T-helper 1 cell treated with Interleukin-12 subunit alpha and Interleukin-12 subunit beta and Interleukin-4 antibody, amounts not matched to agents 30 ng/mL and 1 ng/mL, for 36 hours (primary cell): Measurements from ENCODE around the gene HOXA7. TPM values are rescaled to one million over a fixed set of nuclear protein-coding genes. Genes with fewer than 3 reads are reported as not detected.

Experiments
- intact Hi-C: fragments of 100-400 bp; cut with micrococcal nuclease; formaldehyde crosslinking; loops from one replicate; pipeline ENCODE4 v1.15.1; 2024
- total RNA-seq: library from RNA; stranded (reverse); gene quantifications from 2 replicates; pipeline ENCODE4 v1.2.3, GENCODE V29; 2022

The HOXA7 gene
- total RNA-seq, 1 donor from 2014 or later: not detected

DNA sequence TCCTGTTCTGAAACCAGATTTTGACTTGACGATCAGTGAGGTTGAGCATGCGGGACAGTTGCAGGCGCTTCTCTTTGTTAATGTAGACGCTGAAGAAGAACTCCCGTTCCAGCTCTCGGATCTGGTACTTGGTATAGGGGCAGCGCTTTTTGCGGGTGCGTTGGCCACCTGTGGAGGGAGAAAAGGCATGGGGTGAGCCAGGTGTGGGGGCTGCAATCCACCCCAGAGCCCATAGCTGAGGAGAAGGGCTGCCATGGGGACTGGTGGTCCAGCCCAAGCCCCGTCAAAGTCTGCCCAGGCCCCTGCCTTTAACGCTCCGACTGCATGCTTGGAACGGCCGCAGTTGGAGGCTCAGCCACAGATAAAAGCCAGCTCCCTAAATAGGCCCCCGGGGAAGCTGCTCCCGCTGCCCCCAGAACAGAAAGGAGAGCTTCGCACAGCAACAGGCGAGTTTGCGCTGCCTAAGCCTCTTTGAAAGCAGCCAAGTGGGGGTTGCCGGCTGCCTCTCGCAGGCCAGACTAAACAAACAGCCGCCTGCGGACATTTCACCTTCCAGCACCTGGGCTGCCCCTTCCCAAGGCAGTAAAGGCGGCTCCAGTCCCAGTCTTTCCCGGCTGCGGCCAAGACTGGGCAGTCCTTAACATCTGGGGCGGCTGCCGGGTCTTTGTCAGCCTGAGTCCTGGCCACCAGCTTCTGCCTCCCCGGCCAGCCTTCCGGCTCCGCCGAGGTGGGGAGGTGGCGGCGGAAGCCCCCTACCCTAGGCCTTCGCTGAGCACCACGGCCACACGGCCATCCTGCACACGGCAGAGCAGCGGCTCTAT is 26.6 kb upstream of the HOXA7 start:
- intact Hi-C loops: no loop called here

DNA sequence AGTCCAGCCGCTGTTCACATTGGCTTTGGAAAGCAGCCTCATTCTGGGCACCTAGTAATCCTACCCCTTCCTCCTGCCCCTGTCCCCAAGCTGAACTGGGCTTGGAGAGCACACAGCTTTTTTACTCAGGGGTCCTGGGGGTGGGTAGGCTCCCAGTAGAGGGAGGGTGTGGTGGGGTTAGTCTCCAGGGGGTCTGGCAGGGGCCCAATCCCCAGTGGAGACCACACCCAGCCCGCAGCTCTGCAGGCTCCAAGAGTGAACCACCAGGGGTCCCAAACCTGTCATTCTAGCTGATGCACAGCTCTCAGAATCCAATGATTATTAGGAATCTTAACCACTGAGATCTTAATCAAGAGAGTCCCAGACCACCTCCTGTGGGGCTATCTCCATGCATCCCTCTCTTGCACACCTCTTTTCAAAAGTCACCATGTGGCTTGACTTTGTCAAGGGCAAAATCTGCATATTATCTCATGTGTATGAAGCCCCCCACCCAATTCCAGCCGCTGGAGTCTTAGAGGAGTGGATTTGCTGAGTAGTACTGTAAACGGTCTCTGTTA is 25.9 kb upstream of the HOXA7 start:
- intact Hi-C loops: no loop called here

DNA sequence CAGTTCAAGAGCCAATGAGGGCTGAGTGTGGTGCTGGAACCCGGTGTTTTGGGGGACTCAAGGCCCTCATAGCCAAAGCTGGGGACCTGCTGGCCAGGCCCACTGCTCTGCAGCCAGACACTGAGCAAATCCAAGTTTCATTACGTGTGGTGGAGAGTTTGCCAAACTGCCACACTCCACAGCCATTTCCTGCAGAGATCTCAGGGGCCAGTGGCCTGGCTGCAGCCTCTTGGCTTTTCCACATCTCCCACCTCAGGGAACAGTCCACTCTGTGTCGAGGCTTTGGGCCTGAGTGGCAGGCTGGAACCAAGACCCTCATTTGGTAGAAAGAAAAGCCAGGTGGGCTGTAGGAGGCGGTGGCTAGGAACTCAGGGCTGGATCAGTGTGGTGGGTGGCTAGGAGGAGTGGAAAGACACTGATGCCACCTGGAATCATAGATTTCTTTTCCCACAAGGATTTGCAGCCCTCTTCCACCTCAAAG is 25.4 kb upstream of the HOXA7 start:
- intact Hi-C loops: no loop called here

DNA sequence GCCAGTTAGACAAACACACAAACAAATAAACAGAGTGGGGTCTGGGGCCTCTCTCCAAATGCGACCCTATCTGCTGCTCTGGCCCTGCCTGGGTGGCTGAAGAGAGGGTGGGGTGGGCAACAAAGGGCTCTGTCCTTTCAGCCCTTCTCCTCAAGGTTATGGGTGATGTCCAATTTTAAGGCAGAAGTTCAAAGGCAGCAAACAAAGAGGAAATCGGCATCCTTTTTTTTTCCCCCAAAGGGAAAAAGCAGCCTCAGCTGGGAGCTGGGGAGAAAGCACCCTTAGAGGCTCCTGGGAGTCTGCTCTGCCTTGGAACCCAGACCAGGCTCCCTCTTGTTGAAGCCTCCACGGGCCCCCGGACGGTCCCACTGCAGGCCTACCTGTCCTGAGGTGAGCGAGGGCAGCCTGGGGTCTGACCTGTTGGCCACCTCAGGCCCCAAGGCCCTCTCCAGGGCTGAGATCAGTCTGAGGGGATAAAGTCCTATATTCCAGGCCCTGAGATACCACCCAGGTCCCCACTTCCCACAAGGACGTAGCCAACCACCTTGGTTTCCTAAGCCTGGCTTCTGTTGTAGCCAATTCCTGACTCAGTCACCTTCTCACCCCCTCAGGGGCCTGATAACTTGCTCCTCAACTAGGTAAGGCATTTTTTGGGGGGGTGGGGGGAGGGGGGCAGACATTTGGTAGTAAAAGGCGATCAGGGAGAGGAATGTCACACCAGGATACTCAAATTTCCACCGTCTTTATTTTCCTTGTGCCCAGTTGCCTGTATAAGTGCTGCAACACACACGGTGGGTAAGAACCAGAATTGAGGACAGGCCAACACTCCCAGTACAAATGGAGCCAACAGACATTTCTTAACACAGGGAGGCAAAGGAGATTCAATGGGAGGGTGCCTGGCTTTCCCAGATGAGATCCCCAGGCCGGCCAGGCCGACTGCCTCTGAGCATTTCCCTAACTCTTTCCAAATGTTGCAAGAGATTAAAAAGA is 24.3 kb upstream of the HOXA7 start:
- intact Hi-C loops: no loop called here

DNA sequence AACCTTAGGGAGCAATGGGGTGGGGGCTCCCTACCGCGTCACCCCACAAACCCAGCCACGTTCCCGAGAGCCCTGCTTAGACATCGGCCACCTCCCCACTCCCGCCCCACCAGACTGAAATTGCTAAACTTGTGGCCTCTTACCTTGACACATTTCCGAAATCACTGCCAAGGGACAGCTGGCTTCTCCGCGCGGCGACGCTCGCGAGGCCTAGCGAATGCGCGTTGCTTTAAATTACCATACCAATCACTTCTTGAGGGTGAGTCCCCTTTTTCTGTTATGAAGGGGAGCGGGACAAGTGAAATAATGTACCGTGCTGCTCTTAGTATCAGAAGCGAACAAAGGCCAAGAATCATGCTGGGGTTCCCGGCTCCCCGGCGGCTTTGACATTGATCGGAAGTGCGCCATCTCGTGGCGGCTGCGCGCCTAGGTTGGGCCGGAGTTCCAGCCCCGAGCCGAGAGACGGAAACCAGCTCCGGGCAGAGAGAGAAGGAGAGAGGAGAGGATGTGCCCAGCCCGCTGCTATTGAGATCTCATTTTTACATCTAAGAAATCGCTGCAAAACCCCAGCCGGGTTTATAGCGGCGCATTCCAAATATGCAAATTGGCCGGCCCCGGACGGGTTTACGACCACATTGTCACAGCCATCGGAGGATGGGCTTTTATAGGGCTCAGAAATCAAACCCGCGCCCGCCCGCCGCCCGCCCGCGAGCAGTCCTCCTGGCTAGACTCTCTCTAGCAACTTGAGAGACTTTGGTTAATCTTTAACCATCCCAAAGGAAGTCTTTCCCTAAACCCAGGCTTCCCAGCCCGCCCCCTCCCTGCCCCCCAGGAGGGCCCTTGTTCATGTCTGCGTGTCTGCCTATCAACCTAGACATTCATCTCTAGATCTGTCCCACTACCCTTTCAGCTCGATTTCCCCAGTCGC is 23.3 kb upstream of the HOXA7 start:
- intact Hi-C loops: no loop called here

DNA sequence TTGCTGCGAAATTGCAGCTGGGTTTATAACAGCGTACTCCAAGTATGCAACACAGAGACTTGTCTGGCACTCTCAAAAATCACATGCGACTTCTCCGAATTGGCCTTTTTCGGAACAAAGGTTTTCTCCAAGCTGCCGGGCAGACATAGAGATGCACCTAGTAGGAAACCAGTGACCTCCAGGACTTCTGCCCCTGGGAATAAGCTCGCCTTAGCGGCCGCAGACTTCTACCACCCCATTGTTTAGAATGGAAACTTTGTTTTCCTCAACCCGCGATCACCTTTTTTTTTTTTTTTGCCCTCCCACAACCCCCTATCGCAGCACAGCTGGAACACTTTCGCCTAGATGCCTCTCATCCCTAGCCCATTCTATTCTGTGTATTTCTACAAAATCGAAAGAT is 22.6 kb upstream of the HOXA7 start:
- intact Hi-C loops: no loop called here

DNA sequence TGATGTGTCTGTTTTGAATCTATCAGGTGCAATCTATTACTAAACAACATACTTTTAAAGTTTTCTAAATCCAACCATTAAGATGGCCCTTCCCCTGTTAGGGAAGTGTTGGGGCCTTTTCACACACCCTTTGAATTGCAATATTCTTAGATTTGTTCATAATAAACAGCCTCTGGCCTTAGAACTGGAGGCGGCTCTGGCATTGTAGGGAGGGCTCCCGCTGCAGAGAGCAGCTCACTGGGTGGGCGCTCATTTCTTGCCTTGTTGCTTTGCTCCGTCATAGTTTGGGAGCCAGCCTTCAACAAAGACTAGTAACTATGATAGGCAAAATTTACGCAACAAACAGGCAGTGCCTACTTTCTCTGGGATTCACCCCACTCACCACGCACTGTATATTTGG is 21.9 kb upstream of the HOXA7 start:
- intact Hi-C loops: no loop called here

DNA sequence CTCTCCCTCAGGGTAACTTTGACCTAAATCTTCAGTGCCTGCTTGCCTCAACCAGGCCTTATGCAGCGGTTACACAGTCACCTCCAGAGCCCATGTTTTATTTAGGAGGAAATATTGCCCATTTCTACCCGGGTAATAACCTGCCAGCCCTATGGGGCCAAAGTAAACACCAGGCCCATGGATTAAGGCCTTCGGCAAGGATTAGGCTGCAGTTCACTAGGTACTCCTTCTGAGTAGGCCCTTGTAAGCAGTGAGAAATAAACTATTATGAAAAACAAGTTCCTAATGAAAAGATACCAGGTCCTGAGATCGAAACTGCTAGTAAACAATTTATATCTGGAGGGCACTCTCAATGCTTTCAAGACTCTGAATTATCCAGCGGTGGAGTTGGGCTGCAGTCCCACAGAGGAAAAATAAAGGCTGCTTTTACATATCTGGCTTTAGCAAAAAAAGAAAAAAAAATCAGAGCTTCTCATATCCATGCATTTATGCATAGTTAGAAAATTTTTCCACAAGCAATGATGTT is 21.4 kb upstream of the HOXA7 start:
- intact Hi-C loops: no loop called here

DNA sequence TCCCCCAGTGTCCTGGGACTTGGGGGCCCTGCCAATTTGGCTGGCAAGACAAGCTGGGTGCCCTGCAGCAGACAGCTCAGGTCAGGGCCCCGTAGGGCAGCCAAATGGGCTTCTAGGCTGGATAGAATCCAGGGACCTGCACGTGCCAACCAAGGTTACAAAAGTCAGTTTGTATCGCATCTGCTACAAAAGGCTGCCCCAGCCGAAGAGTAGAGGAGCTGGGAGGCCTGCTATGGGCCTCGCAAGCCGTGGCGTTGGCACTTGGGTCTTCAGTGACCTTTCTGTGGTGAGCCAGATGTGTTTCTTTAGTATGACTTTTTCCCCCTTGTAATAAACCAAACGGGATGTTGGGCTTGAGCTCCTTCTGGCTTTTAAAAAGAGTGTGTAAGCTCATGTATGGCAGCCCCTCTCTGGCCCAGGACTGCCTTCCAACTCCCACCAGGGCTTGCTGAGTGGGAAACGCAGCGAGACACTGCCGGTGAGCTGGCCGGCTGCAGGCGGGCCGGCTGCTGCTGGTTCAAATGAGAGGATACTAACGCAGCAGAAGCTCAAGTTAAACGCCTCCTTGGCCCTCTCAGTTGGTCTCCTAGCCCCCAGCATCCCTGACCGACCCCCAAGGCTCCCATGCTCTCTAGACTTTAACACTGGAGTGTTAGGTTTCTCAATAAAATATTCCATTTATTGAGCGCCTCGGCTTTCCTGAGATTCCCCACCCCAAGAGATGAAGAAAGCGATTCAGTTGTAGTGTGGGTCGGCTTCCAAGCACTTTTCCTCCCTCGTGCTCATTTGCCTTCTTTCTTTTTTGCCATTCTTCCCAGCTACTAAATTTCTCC is 20.7 kb upstream of the HOXA7 start:
- intact Hi-C loops: no loop called here

DNA sequence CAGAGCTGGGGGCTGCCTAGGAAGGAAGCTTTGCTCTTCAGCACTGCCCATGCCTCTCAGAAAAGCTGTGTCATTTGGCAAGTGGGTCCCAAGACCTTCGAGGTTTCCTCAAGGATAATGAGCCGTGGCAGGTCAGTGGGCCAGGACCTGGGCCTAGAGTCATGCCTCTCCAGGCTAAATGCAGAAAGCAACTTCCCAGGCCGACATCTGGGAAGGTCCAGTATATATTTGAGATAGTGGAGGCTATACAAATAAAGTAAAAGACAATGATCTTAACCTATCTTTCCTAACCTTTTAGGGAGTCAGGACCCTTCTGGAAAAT is 20.0 kb upstream of the HOXA7 start:
- intact Hi-C loops: no loop called here

DNA sequence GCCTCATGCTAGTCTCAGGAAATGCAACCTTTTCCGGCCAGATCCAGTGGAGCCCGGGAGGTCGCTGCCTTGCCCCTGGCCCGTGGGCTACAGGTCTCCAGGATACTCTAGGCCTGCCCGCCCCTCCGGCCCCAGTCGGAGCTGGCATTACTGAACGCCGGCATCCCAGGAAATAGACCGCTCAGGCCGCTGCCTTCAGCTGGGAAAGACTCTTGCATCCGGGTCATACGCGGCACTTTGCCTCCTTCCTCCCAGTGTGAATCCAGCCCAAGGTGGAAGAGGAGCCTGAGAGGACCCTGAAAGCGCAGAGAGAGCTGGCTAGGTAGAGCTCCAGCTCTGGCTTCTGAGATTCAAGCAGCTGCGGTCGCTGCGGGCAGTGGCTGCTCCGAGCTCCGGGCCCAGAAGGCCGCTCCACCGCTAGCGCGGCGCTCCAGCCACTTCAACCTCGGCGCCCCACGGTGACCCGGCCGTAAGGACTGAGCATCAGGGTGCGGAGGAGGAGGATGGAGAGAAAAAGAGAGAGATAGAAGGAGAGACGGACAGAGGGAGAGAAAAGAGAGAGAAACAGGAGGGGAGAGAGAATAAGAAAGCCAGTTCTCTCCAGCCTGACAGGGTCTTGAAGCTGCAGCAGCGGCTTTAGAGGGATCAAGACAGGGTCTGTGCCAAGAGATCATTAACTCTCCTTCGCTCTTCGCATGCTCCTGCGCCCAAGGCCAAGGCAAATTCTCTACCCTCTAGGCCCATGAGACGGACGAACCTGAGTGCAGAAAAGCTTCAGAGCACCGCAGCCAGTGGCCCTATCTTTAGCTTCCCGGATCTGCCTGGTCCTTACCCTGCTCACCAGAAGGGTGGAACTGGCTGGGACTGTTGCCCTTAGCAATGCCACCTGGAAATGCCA is 19.4 kb upstream of the HOXA7 start:
- intact Hi-C loops: no loop called here

DNA sequence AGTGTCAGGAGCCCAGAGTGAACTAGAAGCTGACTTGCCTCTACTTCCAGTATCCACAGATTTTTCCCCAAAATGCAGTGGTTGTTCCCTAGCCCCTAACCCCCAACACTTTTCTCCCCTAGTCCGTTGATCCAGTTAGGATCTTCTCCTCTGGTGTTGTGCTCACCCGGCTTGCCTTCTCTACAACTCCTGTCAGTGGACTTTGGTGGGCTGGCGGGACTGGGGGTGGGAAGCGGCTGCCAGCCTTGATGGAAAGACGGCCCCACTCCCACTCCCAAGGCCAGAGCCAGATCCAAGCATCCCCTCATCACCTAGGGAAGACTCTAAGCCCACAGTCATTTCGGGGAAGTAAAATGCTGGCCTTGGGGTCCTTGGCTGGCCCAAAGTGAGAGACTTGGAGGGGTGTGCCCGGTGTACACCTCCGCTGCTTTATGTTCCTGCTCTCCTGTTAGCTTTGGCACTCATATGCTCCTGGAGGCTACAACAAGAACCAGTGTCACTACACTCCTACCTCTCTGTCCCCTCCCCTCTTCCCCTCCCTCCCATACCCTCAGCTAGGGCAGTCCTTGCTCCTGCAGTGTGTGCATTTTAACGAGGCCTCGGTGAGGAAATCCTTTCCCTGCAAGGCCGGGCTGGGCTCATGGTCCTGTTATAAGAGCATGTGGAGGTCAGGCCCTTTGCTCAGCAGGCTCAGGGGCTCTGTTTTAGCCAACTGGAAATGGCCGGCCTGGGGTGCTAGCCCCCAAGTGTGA is 18.6 kb upstream of the HOXA7 start:
- intact Hi-C loops: no loop called here

DNA sequence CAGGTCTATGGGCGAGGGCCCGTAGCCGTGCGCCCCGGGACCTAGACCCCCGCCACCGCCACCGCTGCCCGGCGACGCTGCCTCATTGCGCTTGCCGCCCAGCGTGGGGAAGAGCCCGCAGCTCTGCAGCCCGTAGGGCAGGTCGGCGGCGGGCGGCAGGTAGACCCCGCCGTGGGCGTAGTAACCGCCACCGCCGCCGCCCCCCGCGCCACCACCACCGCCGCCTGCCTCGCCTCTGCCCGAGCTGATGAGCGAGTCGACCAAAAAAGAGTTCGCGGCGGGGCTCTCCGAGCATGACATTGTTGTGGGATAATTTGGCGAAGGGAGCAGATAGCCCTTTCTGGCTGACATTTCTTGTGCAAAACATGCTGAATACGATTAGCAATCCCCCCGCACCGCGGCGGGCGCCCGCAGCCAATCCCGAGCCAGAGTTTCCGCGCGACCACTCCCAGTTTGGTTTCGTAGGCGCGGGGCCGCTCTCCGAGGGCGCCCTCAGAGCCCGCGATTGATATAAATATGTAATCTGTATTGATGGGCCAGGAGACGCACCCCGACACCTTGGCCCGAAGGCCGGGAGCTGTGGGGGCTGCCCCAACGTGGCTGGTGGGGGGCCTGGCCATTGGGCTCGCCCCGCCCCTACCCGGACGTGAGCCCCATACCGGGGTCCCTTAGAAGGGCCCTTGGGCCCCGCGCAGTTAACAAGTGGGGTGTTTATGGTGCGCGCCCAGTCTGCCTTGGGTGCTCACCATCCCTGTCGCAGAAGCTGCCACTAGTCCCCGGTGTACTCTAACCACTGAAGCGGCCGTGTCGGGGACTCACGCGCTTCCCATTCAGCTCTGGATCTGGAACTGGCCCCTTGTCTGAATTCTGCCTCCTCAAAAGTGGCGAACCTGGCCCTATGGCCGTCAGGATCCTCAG is 17.7 kb upstream of the HOXA7 start, which contains the start of gene HOXA10:
TSS of gene HOXA10 (minus strand) at position 365 of the 918 bp plus-strand sequence. CDS start at position 351, 14 bp downstream.
- intact Hi-C loops: loop anchor here (2.0 kb wide), 1 partner anchor 25 kb away; no protein-coding TSS in a partner anchor

DNA sequence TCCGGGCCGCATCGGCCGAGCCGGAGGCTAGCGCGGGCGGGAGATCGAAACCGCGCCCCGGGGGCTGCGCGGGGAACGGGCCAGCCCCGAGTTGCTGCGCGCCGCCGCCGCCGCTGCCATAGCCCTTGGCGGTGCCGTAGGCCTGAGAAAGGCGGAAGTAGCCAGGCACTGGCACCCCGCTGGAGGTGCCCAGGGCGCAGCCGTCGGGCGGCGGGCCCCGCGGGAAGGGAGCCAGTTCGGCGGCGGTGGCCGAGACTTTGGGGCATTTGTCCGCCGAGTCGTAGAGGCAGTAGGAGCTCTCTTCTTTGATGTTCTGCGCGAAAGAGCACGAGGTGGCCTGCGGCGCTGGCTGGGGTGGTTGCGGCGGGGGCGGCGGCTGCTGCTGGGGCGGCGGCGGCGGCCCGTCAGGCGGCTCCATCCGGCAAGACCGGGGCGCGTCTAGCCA is 17.1 kb upstream of the HOXA7 start:
- intact Hi-C loops: loop anchor here (2.0 kb wide), 1 partner anchor 25 kb away; no protein-coding TSS in a partner anchor

DNA sequence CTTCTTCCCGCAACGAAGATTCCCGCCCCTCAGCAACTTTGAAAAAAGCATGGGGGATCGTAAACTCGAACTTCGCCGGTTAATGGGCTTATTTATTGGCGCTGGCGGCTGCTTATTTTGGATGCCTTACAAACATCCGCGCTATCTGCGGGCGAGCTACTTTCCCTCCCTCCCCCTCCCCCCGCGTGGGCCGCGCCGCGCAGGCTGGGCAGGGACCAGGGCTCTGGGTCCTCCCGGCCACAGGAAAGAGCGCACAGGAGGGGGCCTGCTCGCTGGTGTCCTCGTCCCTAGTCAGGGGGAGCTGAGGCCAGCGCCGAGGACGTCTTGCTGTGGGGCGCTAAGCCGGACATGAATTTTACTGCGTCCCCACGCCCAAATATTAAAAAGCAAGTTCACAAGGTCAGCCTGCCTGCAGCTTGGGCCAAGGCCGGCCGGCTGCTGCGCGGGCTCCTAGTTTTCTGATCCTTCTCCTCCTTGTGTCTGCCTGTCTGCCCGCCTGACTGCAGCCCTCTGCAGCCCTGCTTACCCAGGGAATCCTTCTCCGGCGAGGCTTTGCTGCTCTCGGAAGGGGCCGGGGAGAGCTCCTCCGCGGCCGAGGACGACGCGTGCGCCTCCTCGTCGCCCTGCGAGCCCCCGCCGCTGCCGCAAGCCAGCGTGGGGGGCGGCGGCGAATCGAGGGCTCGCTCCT is 16.5 kb upstream of the HOXA7 start:
- intact Hi-C loops: loop anchor here (2.0 kb wide), 1 partner anchor 26 kb away; no protein-coding TSS in a partner anchor

DNA sequence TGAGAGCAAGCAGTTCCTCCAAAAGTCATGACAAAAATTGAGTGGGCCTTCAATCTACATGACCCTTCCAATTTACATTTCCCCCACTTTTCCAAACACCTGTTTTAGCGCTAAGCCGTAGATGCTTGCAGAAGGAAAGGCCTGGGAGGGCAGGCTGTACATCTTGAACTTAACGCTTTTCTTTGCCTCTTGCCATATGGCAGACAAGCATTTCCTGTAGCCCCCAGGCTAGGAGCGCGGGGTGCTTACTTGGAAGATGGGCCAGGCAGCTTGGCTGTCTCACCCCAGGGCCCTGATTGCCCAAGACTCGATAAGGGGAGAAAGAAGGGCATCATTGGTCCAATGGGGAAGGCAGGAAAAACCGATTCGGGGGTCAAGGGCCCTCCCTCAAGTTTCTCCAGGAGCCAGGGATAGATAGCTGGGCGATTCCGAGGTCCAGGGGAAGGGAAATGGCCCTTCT is 15.9 kb upstream of the HOXA7 start:
- intact Hi-C loops: loop anchor here (2.0 kb wide), 1 partner anchor 26 kb away; no protein-coding TSS in a partner anchor
